Esophagus muscularis mucosa (tissue), 3 donors: Measurements from ENCODE around the gene C1QL4.

Experiments
- POLR2A ChIP-seq: fragments of 450-650 bp; IDR thresholded peaks from one replicate; pipeline ENCODE4 v1.6.1; 2017; ENCODE audit warnings: antibody characterized with exemption, moderate library complexity, mild to moderate bottlenecking, low read depth
- TF ChIP-seq, protein P1 (sequence below), 3 experiments: fragments of 200-600 bp in 2 of 3; fragments of 450-650 bp in 1 of 3; sonication (generic) in 2 of 3; IDR thresholded peaks; one replicate each; pipeline ENCODE4 v1.5.1; 2017 to 2019; ENCODE audit warnings: antibody characterized with exemption in 3 of 3, mild to moderate bottlenecking in 2 of 3, moderate library complexity in 1 of 3

DNA sequence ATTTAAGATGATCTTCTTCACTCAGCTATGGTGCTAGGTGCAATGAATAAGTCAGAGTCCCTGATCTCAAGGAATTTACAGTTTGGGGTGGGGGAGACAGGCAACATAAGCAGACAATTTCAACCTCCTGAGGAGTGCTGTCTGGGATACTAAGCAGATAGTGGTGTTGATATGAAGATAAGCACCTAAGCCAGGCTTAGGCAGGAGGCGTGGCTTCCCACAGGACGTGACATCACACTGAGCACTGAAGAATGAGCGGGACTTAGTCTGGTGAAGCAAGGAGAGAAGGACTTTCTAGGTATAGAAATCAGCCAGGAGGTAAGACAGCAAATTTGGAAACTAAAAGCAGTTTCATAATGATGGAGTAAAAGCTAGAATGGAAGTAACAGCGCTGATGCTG lies 35.2 kb downstream of the C1QL4 start:
- TF ChIP-seq, protein P1, sequence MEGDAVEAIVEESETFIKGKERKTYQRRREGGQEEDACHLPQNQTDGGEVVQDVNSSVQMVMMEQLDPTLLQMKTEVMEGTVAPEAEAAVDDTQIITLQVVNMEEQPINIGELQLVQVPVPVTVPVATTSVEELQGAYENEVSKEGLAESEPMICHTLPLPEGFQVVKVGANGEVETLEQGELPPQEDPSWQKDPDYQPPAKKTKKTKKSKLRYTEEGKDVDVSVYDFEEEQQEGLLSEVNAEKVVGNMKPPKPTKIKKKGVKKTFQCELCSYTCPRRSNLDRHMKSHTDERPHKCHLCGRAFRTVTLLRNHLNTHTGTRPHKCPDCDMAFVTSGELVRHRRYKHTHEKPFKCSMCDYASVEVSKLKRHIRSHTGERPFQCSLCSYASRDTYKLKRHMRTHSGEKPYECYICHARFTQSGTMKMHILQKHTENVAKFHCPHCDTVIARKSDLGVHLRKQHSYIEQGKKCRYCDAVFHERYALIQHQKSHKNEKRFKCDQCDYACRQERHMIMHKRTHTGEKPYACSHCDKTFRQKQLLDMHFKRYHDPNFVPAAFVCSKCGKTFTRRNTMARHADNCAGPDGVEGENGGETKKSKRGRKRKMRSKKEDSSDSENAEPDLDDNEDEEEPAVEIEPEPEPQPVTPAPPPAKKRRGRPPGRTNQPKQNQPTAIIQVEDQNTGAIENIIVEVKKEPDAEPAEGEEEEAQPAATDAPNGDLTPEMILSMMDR (IDR thresholded peaks at IDR 0.05), result no peak
- TF ChIP-seq POLR2A, result no peak
